ENCODE data around the gene CARS1.

GRCh38 chr11:3007404-3008010, 49.7 kb downstream of the CARS1 start:
- TF ChIP-seq CTCF (IDR thresholded peaks at IDR 0.05) (no peak), POLR2AphosphoS5 (IDR thresholded peaks at IDR 0.05) (no peak), POLR2A (IDR thresholded peaks at IDR 0.05) (no peak), EP300 (IDR thresholded peaks at IDR 0.05) (no peak)

Measured in suprapubic skin (tissue), 4 donors.